ENCODE measurements around the gene CHID1.

The CHID1 gene

DNA sequence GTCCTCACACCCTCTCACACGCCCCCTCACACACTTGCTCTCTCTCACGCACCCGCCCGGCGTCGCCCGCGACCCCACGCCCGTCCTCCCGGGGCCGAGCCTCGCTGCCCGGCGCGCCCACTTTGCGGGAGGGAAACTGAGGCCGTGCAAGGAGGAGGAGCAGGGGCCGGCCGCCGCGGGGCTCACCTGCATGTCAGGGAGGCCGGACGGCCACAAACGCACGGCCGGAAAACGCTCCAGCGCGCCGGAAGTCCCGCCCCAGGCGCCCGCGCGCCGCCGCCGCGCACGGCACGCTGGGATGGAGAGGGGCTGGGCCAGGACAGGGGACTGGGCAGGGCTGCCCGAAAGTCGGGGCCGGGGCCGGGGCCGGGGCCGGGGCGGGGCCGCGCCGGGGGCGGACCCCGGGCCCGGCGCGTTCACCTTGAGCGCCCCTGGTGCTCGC, at the start of gene CHID1:
Gene CHID1 (minus strand): TSS at position 222 of the 442 bp plus-strand sequence. CDS start 5,994 bp downstream, outside the sequence.
- peak; percentile 76 for DNase-seq

DNA sequence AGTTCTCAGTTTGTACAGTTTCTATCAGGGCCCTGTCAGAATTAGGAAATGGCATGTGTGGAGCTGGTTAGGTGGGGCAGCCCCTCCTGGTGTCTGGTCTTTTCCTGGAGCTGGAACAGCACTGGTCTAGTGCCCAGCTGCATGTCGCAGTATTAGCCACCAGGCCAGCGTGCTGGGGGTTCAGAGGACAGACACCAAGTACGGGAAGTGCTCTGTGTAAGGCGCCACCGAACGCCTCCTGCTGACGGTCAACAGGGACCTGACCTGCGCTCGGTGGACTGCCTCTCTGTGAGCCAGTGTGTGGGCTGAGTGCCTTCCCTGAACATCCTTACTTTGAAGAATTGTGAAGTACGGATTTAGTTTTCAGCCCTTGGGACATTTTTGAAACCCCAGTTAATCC, 49.0 kb upstream of the CHID1 start:
- no peak for DNase-seq

DNA sequence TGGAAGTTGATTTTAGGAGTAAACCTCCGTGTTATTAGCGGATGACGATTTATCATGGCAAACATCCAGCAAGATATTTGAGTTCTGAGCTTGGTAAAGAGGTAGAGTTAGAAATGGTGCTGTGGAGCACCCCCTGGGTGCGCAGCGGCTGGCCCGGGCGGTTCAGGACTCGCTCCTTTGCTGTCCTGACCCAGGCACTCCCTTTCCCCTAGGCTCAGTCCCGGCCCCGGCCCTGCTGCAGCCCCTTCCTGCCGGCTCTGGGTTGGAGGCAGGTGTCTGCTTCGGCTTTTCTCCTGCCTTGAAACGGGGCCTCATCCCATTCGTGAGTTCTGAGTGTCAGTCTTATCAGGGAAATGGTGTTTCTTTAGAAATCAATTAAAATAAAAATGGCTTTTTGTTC, 48.4 kb upstream of the CHID1 start:
- DNase-seq = no peak

DNA sequence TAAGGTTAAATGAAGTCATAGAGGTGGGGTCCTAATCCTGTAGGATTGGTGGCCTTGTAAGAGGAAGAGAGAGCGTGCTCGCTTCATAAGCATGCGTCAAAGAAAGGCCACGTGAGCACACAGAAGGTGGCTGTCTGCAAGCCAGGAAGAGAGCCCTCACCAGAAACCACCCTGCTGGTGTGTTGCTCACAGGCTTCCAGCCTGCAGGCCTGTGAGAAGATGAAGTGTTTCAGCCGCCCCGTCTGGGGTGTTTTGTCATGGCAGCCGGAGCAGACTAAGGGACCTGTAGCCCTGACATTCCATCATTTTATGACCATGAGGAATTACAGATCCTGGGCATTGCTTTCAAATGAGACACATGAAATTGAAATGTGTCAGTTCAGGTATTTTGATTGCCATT, 47.5 kb upstream of the CHID1 start:
- DNase-seq = no peak

DNA sequence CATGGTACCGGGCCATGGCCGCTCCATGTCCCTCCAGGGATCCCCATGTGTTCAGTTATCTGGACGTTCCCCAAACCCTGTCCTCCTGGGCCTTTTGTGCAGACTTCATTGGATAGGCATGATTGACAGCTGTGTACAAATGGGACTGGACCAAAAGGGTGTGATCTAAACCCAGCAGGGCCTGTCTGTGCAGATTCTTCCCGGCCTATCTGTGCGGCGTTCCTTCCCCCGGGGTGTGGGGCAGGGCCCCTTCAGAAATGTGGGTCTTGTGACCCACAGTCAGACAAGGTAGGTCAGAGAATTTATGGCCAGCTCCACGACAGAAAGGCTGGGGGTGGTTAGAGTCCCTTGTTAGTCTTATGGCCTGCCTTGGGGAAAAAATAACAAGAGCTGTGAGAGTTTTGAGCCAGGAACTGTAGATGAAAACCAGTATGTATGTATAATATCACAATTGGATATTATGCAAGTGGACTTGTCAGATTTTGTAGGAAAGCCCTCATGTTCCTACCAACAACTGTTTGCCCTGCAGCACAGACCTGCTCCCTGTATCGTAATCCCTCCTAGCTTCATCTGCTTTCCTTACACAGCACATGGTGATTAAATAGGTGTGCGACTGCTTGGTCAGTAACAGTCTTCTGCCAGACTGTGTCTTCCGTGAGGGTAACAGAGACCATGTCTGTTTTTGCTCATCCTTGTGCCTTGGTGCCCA, 46.8 kb upstream of the CHID1 start:
- no peak for DNase-seq

DNA sequence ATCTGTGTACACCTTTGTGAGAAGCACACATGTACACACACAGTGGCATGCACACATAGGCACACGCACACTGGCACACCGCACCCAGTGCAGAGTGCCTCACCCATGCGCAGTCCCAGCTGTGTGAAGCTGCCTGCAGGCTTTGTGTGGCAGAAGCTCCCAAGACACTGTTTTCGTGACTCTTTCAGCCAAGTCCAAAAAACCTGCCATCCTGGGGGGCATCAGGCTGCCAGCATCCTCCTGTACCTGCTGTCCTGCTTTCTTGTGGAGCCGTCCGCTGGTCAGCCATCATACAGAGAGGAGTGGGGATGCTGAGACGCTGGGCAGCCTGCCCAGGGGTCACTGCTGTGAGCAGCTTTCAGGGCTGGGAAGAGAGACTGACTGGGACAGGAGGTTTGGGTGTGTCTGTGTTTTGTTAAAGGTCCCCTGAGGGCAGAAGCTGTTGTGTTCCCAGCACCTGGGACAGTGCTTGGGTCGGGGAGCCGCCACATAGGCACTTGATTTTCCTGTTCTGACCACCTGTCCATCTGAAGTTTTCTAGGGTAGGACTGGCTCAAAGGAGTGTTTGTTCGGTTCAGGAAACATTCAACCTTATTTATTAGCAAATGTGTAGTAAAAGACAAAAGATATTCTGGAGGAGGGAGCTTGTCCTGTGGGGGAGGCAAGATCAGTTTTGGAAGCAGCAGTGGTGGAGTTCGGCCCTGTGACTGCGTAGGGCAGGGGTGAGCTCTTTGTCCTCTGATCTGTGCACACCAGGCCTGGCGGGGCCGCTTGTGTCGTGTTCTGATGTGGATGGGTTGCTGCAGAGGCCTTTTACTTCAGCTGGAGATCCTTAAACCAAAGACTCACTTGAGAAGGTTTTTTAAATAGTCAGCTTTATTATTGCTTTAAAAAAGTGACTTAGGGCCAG, 44.8 kb upstream of the CHID1 start:
- DNase-seq = no peak

DNA sequence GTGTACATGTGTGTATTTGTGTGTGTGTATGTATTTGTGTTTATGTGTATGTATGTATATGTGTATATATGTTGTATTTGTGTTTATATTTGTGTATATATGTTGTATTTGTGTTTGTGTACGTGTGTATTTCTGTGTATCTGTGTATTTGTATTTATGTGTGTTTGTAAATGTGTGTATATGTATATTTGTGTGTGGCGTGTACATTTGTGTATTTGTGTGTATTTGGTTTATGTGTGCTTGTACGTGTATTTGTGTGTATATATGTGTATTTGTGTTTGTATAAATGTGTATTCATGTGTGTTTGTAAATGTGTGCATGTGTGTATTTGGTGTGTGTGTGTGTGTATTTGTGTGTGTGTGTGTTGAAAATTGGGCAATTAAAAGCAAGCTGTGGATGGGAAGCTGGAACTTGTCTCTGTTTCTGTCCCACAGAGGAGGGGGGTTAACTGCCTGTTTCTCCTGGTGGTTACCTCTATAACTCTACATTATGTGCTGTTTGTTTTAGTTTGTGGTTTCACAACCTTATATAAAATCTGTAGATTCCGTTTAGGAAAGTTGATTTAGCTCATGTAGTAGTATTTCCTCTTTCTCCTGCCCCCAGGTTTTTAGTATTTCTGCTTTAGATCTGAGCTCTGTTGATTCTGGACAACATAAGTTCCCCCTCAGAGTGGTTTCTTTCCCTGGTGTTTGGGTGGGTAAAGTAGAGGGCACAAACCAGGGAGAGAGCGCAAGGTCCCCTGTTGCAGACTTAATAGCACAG, 44.0 kb upstream of the CHID1 start:
- DNase-seq = no peak

DNA sequence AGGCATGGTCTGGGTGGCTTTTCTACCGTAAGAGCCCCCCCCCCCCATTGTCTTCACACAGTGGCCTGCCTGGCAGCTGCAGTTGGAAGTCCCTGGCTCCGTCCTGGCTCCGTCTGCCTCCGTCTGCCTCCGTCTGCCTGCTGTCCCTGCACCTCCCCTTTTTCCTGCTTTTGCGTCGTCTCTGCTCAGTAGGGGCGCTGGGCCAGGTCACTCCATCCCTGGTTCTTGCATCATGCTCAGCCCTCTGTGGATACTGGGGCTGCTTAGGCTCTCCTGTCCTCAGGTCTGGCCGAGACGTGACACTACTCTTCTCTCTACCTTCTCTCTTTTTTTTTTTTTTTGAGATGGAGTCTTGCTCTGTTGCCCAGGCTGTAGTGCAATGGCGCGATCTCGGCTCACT, 42.9 kb upstream of the CHID1 start:
- DNase-seq = no peak

DNA sequence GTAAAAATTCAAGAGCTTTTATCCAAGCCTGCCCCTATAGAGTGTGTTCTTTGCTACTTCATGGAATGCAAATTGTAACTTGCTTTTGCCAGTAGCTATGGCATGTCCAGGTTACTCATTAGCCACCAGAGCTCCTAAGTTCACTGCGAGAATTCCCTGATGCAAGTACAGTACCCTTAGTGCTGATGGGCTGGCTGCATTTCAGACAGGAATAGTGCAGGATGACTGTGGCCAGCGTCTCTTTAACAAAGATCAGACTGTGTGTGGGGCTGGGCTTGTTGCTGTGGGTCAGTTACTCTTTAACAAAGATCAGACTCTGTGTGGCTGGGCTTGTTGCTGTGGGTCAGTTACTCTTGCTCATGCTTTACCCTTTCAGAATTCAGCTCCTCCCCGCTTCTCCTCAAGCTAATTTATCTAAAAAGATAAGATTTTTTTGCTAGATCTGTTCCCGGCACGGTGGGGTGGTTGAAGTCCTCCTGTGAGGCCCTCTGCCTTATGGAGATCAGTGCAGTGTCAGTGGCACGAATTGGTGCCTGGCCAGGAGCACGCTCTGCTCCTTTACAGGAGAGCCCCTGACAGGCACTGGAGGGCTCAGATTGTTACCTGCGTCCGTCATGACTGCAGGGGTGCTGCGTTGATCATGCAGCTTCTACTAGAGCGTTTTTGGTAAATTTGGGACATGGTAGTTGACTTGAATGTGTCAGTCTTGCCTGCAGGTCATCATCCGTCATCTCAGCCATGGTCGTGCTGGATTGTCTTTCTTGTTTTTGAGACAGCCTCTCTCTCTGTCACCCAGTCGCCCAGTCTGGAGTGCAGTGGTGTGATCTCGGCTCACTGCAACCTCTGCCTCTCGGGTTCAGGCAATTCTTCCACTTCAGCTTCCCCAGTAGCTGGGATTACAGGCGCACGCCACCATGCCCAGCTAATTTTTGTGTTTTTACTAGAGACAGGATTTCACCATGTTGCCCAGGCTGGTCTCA, 42.1 kb upstream of the CHID1 start:
- no peak for DNase-seq

DNA sequence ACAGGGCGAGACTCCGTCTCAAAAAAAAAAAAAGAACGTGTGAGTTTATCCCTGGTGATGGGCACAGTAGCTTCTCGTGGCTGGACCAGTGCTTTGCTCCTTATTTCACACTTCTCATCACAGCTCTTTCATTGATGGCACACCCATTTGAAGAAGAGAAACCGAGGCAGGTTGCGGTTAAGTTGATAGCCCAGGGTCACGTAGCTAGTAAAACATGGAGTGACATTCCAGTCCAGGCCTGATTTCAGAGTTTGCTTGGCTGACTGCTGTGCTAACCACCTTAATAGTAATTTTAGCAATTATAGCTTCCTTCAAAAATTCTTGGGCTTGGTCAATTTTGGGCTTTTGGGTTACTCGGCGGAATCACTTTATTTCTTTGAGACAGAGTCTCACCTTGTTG, 40.9 kb upstream of the CHID1 start:
- no peak for DNase-seq

DNA sequence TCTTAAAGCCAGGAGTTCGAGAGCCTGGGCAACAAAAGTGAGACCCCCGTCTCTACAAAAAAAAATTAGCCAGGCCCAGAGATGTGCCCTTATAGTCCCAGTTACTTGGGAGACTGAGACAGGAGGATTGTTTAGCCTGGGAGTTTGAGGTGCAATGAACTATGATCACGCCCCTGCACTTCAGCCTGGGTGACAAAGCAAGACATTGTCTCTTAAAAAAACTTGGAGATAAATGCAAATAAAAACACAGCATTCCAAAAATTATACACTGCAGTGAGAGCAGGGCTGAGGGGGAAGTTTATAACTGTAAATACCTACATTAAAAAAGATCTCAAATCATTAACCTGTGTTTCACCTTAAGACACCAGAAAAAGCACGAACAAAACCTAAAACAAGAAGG, 37.1 kb upstream of the CHID1 start:
- DNase-seq = no peak

DNA sequence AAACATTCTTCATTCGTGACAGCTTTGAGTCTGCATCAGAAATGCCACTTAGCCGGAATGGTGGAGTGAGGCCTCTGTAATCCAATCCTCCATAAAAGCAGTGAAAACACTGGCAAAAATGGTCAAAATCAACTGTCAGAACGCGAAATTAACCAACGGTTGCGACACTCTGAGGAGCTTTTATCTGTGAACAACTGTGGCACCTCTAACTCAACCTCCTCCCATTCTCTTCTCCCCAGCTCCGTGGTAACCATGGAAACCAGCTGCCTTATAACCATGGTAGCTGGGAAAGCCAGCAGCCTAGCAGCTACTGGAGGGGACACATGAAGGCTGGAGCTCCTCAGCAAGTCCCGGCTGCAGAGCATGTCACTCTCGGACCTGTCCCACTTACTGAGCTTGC, 35.4 kb upstream of the CHID1 start:
- no peak for DNase-seq

DNA sequence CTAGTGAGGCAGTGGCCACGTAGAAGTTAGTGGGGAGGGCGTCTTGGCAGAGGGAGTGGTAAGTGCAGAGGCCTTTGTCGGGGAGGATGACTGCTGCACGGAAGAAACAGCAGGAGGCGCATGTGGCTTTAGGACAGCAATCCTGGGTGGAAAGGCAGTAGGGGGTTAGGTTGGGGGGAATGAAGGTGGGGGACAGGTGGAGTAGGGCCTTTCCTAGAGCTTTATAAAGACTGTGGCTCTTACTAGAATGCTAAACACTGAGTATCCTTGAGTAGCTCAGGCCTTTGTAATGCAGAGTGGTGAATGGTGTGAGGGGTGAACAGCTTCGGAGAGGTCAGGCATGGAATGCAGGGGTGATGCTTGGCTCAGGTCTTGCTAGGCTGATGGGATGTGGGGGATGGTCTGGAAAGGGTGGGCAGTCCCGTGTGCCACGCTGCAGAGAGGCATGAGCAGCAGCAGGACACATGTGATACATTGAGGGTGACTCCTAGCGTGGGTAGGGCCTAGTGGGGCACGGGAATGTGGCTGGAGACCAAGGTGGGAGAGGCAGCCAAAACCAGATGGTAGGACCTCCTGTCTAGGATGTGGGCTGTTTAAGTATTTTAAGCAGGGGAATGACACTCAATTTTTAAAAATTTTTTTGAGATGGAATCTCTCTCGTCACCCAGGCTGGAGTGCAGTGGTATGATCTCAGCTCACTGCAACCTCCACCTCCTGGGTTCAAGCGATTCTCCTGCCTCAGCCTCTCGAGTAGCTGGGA, 34.3 kb upstream of the CHID1 start:
- no peak for DNase-seq

DNA sequence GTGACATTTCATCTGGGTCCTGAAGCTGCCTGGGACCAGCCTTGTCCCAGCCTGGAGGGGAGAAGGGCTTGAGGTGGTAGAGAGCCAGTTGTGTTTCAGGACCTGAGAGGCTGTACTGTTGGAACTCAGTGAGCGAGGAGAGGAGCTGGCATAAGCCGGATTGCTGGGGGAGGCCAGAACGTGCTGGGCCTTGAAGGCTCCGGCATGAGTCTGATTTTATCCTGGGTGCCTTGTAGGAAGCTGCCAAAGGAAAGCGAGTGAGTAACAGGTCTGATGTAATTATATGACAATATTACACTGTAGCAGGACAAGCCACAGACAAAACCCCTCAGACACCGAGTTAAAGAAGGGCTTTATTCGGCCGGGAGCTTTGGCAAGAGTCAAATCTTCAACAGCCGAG, 32.2 kb upstream of the CHID1 start:
- DNase-seq = no peak

DNA sequence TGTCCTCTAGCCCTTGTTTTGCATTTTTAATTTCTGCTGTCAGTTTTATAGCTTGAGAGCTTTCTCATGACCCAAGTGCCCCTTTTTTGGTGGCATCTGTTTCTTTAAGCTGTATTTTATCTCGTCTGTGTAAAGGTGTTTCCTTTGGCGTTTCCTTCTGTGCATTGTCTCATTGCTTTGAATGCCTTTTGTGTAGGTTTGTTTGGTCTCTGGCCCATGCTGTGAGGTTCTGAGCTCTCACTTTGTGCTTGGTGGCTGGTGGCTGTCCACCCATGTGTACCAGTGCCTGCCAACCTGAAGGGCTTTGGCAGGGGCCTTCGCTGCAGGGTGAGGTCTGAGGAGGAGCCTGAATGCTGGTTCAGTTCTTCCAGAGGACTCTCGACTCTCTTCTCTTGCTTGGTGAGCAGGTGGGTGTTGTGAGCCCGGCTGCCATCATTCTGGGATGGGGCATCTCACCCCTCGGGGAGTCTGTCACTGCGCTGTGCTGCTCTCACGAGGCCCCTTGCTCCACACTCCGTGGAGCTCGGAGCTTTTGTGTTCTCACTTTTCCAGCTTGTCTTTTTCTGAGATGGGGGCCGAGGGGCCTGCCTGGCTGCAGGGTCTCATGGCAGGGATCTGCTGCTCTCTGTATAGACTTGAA, 30.0 kb upstream of the CHID1 start:
- DNase-seq = no peak

DNA sequence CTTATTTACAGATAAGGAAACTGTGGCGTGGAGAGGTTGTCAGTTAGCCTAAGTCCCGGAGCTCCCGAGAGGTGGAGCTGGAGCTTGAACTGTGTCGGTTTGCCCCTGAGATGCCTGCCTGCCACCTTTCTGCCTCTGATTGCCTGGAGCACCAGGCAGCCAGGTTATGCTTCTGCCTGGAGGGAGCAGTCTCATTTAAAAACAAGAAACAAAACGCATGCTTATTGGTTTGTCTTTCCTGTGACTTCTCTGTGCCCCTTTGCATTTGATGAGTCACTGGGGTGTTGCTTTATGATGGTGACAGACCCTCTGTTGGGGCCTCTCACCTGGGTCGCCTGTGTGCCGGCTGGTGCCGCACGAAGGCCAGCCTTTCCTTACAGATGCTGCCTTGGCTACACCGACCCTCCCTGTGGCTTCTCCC, 27.2 kb upstream of the CHID1 start:
- no peak for DNase-seq

DNA sequence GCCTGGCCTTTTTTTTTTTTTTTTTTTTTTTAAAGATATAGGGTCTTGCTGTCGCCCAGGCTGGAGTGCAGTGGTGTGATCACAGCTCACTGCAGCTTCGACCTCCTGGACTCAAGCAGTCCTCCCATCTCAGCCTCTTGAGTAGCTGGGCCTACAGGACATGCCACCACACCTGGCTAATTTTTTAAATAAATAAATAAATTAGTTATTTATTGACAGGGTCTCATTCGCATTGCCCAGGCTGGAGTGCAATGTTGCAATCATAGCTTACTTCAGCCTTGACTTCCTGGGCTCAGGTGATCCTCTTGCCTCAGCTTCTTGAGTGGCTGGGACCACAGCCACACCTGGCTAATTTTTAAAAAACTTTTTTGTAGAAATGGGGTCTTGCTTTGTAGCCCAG, 25.6 kb upstream of the CHID1 start:
- DNase-seq = no peak

DNA sequence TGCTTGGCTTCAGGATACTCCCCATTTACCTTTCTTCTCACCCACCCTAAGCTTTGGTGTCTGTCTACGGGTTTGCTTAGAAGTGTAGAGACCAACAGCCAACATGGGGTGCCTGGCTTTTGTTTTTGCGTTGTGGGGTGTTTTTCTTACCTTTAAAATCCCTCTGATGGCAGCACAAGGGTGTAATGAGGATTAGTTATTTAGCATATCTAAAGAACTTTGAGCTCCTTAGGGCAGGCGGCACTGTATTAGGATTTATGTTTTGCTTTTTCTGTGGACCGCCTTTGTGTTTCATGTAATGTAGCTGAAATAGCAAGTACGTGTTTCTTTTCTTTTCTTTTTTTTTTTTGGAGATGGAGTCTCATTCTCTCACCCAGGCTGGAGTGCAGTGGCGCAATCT, 23.9 kb upstream of the CHID1 start:
- no peak for DNase-seq

DNA sequence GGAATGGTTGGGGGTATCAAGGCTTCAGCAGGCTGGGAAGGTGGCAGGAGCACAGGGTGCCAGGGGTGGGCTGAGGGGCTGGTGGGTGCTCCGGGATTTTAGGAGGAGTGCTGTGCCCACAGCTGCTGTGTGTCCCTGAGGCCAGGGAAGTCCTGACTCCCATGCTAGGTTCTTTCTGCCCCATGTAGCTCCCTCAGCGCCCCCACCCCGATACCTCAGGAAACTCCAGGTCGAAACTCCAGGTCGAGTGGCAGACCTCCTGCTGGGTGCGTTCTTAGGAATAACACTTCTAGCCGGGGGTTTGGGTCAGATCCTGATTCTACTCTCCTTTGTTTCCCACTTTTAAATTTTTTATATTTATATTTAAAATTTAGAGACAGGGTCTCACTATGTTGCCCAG, 23.3 kb upstream of the CHID1 start:
- no peak for DNase-seq

DNA sequence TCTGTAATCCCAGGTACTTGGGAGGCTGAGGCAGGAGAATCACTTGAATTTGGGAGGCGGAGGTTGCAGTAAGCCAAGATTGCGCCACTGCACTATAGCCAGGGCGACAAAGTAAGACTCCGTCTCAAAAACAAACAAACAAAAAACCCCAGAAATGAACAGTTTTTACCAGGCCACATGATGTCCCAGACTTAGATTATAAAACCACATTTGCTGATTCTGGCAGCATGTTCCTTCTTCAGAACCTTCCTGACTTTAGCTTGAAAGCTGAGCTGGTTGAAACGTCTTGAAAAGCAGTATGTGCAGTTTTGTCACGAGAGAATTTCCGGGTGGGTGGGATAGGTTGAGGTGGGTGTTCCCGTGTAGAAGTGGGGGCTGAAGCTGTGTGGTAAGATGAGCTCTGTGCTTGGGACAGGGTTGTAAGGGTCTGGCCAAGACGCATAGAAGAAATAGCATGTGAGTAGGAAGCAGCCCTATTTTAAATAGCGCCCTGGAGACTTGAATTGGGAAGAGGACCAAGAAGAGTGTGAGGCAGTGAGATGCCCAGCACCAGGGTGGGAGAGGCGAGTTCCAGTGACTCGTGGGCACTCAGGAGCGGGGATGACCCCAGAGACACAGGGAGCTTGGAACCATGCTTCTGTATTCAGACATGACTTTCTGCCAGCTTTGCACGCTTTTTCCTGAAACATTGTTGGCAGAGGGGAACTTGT, 22.7 kb upstream of the CHID1 start:
- DNase-seq = no peak
